H1 (cell line): ENCODE measurements around the gene UPK2. TPM values are rescaled to one million over a fixed set of nuclear protein-coding genes. Genes with fewer than 3 reads are reported as not detected.
A peak's percentile ranks its signal among the peaks of the same experiment; 100 is the strongest.

ENCODE experiments used
- BACH1 ChIP-seq: IDR thresholded peaks from 2 replicates; pipeline ENCODE4 v1.6.1; 2012; ENCODE audit warnings: low read length, improper control_type of control experiment
- CBX5 ChIP-seq: fragments of 300-800, 300-1000 bp; sonication (generic); IDR thresholded peaks from 2 replicates; pipeline ENCODE4 v1.7.1; 2016; ENCODE audit warnings: antibody characterized with exemption, low read length, low read depth
- CEBPB ChIP-seq: IDR thresholded peaks from 2 replicates; pipeline ENCODE4 v1.6.1; 2012; ENCODE audit warnings: low read depth, low read length
- CREB1 ChIP-seq: IDR thresholded peaks from 2 replicates; pipeline ENCODE4 v1.6.1; 2012; ENCODE audit warnings: inconsistent platforms
- E2F6 ChIP-seq: IDR thresholded peaks from 2 replicates; pipeline ENCODE4 v1.6.1; 2012; ENCODE audit warnings: inconsistent platforms
- EZH2 ChIP-seq: fragments of 200-600 bp; sonication (generic); IDR thresholded peaks from 2 replicates; pipeline ENCODE4 v1.7.1; 2012; ENCODE audit warnings: low read depth, mild to moderate bottlenecking, moderate library complexity, low read length, inconsistent platforms; ENCODE audit not compliant: severe bottlenecking
- JUN ChIP-seq: IDR thresholded peaks from 2 replicates; pipeline ENCODE4 v1.6.1; 2011; ENCODE audit warnings: low read depth, mild to moderate bottlenecking, improper control_type of control experiment, low read length
- JUND ChIP-seq: IDR thresholded peaks from 2 replicates; pipeline ENCODE4 v1.6.1; 2011; ENCODE audit warnings: mild to moderate bottlenecking, improper control_type of control experiment, low read length
- KDM1A ChIP-seq: fragments of 200-600, 300-600 bp; sonication (generic); IDR thresholded peaks from 2 replicates; pipeline ENCODE4 v1.7.1; 2016; ENCODE audit warnings: mild to moderate bottlenecking, low read length, borderline replicate concordance
- KDM4A ChIP-seq: IDR thresholded peaks from one replicate; pipeline ENCODE4 v1.7.1; 2012; ENCODE audit warnings: low read depth, mild to moderate bottlenecking, moderate library complexity, low read length, inconsistent platforms; ENCODE audit not compliant: severe bottlenecking
- NANOG ChIP-seq: IDR thresholded peaks from 2 replicates; pipeline ENCODE4 v1.6.1; 2011; ENCODE audit warnings: low read length, low read depth, mild to moderate bottlenecking, inconsistent platforms; ENCODE audit not compliant: insufficient read depth, poor library complexity, severe bottlenecking
- POLR2AphosphoS5 ChIP-seq: IDR thresholded peaks from 2 replicates; pipeline ENCODE4 v1.6.1; 2011; ENCODE audit warnings: low read depth, low read length
- RAD21 ChIP-seq, 2 experiments: IDR thresholded peaks in 1 of 2; conservative IDR thresholded peaks in 1 of 2; 2 replicates each; pipeline ENCODE4 v1.6.1; 2011; ENCODE audit warnings: low read depth in 2 of 2, low read length in 2 of 2, improper control_type of control experiment in 1 of 2, inconsistent platforms in 1 of 2, mild to moderate bottlenecking in 1 of 2, moderate library complexity in 1 of 2
- RBBP5 ChIP-seq: IDR thresholded peaks from 2 replicates; pipeline ENCODE4 v1.7.1; 2012; ENCODE audit warnings: low read depth, mild to moderate bottlenecking, inconsistent platforms, low read length, moderate library complexity, borderline replicate concordance
- RNF2 ChIP-seq: fragments of 200-900, 300-1000 bp; sonication (generic); IDR thresholded peaks from 2 replicates; pipeline ENCODE4 v1.7.1; 2016; ENCODE audit warnings: borderline replicate concordance, low read depth, mild to moderate bottlenecking, antibody characterized with exemption, low read length; ENCODE audit not compliant: poor library complexity, severe bottlenecking; ENCODE audit errors: missing control alignments
- SIN3A ChIP-seq, 2 experiments: IDR thresholded peaks in 1 of 2; conservative IDR thresholded peaks in 1 of 2; 2 replicates each; pipeline ENCODE4 v1.6.1; 2011 to 2012; ENCODE audit warnings: low read length in 2 of 2, improper control_type of control experiment in 1 of 2, low read depth in 1 of 2, mild to moderate bottlenecking in 1 of 2
- SP2 ChIP-seq: IDR thresholded peaks from 2 replicates; pipeline ENCODE4 v1.6.1; 2012; ENCODE audit warnings: mild to moderate bottlenecking, low read length, inconsistent platforms
- SP4 ChIP-seq: IDR thresholded peaks from 2 replicates; pipeline ENCODE4 v1.6.1; 2012; ENCODE audit warnings: low read length, inconsistent platforms
- SUZ12 ChIP-seq: fragments of 200-600 bp; sonication (generic); IDR thresholded peaks from 2 replicates; pipeline ENCODE4 v1.6.1; 2012; ENCODE audit warnings: mild to moderate bottlenecking, inconsistent platforms, low read length, moderate library complexity, mixed read lengths
- TAF1 ChIP-seq: IDR thresholded peaks from 2 replicates; pipeline ENCODE4 v1.6.1; 2011; ENCODE audit warnings: mild to moderate bottlenecking, low read depth, low read length
- TAF7 ChIP-seq: optimal IDR thresholded peaks from 2 replicates; pipeline ENCODE3; 2011; ENCODE audit warnings: low read depth, mild to moderate bottlenecking, inconsistent platforms, low read length, moderate library complexity, borderline replicate concordance
- TBP ChIP-seq: IDR thresholded peaks from 2 replicates; pipeline ENCODE4 v1.6.1; 2011; ENCODE audit warnings: low read depth, low read length, improper control_type of control experiment
- TEAD4 ChIP-seq: IDR thresholded peaks from 2 replicates; pipeline ENCODE4 v1.6.1; 2012; ENCODE audit warnings: low read depth, low read length, inconsistent platforms, mixed read lengths
- YY1 ChIP-seq: IDR thresholded peaks from 2 replicates; pipeline ENCODE4 v1.6.1; 2011; ENCODE audit warnings: low read depth, mild to moderate bottlenecking, low read length
- polyA plus RNA-seq, 7 experiments: library from polyadenylated mRNA; depleted of rRNA in 3 of 7; stranded (reverse) in 5 of 7; unstranded in 2 of 7; fragments of >200 nt in 5 of 7; fragments of 200-250 nt in 2 of 7; gene quantifications; 1 replicate in 5 of 7; 2 replicates in 1 of 7; 4 replicates in 1 of 7; pipeline versions ENCODE4 v1.2.1 to v1.2.3, GENCODE V29; 2011 to 2013; ENCODE audit warnings: missing spikeins in 2 of 7, mixed read lengths in 2 of 7
- total RNA-seq: library from RNA; stranded (reverse); fragmentation: NEBNext Ultra II Directional; extraction: Animal tissue kit (Norgen Biotek cat#: 25700); gene quantifications from 2 replicates; pipeline ENCODE4 v1.2.1, GENCODE V29; 2021

Gene UPK2
- total and polyA plus RNA-seq, 2 of the 8 experiments (the other 6 are each of a cell fraction or from before 2014, with no cell fraction given) = 0.76 TPM; not detected in 1

- peak; percentile 70 to 95; a peak in 2 of 4 replicates for TF ChIP-seq SIN3A (conservative IDR thresholded peaks at IDR 0.05 in 1 of 2, IDR thresholded peaks at IDR 0.05 in 1 of 2; ENCODE audit: low read depth in 1 of 2, low read length in 2 of 2)
- peak; percentile 82 for TF ChIP-seq YY1
- no peak for TF ChIP-seq EZH2
- TF ChIP-seq TAF1 = peak; percentile 64; the same call in 1 of the 2 replicates
- peak; percentile 54; the same call in 1 of the 2 replicates for TF ChIP-seq BACH1
- TF ChIP-seq CBX5 = no peak
- peak; percentile 16; the same call in 1 of the 2 replicates for TF ChIP-seq E2F6
- no peak for TF ChIP-seq SUZ12
- TF ChIP-seq JUND = no peak
- 0 out of 2 replicates have a peak, but pooled peaks have one; percentile 15 for TF ChIP-seq CEBPB
- TF ChIP-seq RNF2 = no peak
- TF ChIP-seq TAF7 = peak; percentile 72
- peak; percentile 63 for TF ChIP-seq TBP
- TF ChIP-seq NANOG = no peak
- TF ChIP-seq SP4 = peak; percentile 84; the same call in 1 of the 2 replicates
- TF ChIP-seq CREB1 = peak; percentile 70
- no peak for TF ChIP-seq JUN
- peak; percentile 25; the same call in 1 of the 2 replicates for TF ChIP-seq KDM1A
- peak; percentile 73; the same call in 1 of the 2 replicates for TF ChIP-seq TEAD4
- no peak for TF ChIP-seq POLR2AphosphoS5
- 0 out of 2 replicates have a peak, but pooled peaks have one; percentile 35 for TF ChIP-seq RBBP5
- peak; percentile 46 for TF ChIP-seq KDM4A
- TF ChIP-seq RAD21 (IDR thresholded peaks at IDR 0.05 in 1 of 2, conservative IDR thresholded peaks at IDR 0.05 in 1 of 2; ENCODE audit: low read depth in 2 of 2, low read length in 2 of 2) = peak; percentile 72 to 76
- TF ChIP-seq SP2 = no peak
Measured at GRCh38 chr11:118930094-118930712, 25.9 kb upstream of the UPK2 start (continued).
